Tibial nerve (tissue), 4 donors: ENCODE measurements around the gene PC.

Source experiments
- CTCF ChIP-seq, 5 experiments: fragments of 200-600 bp in 3 of 5; fragments of 450-650 bp in 2 of 5; sonication (generic) in 3 of 5; IDR thresholded peaks; one replicate each; pipeline ENCODE4 v1.5.1; 2016 to 2019; ENCODE audit warnings: antibody characterized with exemption in 5 of 5, mild to moderate bottlenecking in 3 of 5, moderate library complexity in 2 of 5
- EP300 ChIP-seq, 2 donors: sonication (generic); formaldehyde crosslinking; IDR thresholded peaks; one replicate each; pipeline ENCODE4 v1.6.1; 2017; ENCODE audit warnings: antibody characterized with exemption in 2 of 2, mild to moderate bottlenecking in 1 of 2

- TF ChIP-seq CTCF (IDR thresholded peaks at IDR 0.05) (no peak), EP300 (IDR thresholded peaks at IDR 0.05) (no peak)
Measured at GRCh38 chr11:66858939-66859685, 99.1 kb downstream of the PC start.
